Sigmoid colon (tissue), 7 donors: ENCODE results near the gene GPATCH1. TPM values are rescaled to one million over a fixed set of nuclear protein-coding genes. Genes with fewer than 3 reads are reported as not detected.

ENCODE experiments used
- DNase-seq: peaks from one replicate; pipeline ENCODE4 v3.0.0-alpha.2; 2019
- H3K27ac ChIP-seq, 4 donors: fragments of 200-600 bp; sonication (generic); one replicate each; pipeline ENCODE4 v1.5.1; 2016 to 2019; ENCODE audit warnings: mild to moderate bottlenecking in 1 of 4
- H3K27me3 ChIP-seq, 3 donors: fragments of 200-600 bp; sonication (generic); one replicate each; pipeline ENCODE4 v1.5.1; 2019; ENCODE audit warnings: mild to moderate bottlenecking in 1 of 3
- H3K36me3 ChIP-seq, 4 donors: fragments of 200-600 bp; sonication (generic); one replicate each; pipeline ENCODE4 v1.5.1; 2016 to 2019
- H3K4me1 ChIP-seq, 4 donors: fragments of 200-600 bp; sonication (generic); one replicate each; pipeline ENCODE4 v1.5.1; 2017 to 2019
- H3K4me3 ChIP-seq, 4 donors: fragments of 200-600 bp; sonication (generic); one replicate each; pipeline ENCODE4 v1.5.1; 2017 to 2019; ENCODE audit warnings: mild to moderate bottlenecking in 2 of 4, moderate library complexity in 1 of 4
- H3K9me3 ChIP-seq, 4 donors: fragments of 200-600 bp in 3 of 4; sonication (generic) in 3 of 4; one replicate each; pipeline versions ENCODE4 v1.5.1 to v1.6.1; 2013 to 2019
- CTCF ChIP-seq, 4 experiments: fragments of 450-650 bp in 3 of 4; fragments of 200-600 bp in 1 of 4; IDR thresholded peaks; one replicate each; pipeline ENCODE4 v1.5.1; 2016 to 2019; ENCODE audit warnings: antibody characterized with exemption in 4 of 4, mild to moderate bottlenecking in 3 of 4, moderate library complexity in 2 of 4
- EP300 ChIP-seq, 4 donors: sonication (generic); formaldehyde crosslinking; IDR thresholded peaks; one replicate each; pipeline ENCODE4 v1.6.1; 2017; ENCODE audit warnings: antibody characterized with exemption in 4 of 4
- POLR2A ChIP-seq, 2 donors: fragments of 450-650 bp; IDR thresholded peaks; one replicate each; pipeline ENCODE4 v1.6.1; 2016; ENCODE audit warnings: antibody characterized with exemption in 2 of 2, mild to moderate bottlenecking in 2 of 2, moderate library complexity in 2 of 2
- POLR2AphosphoS5 ChIP-seq, 4 donors: sonication (generic); formaldehyde crosslinking; IDR thresholded peaks; one replicate each; pipeline ENCODE4 v1.6.1; 2017; ENCODE audit warnings: antibody characterized with exemption in 4 of 4
- whole genome bisulfite sequencing, 2 donors: extraction: QIAGEN DNeasy Blood & Tissue Kit; methylation state at CpG; one replicate each; pipeline ENCODE4 v1.1.7; 2013; 5-methylcytosine and 5-hydroxymethylcytosine counted together
- intact Hi-C: fragments of 100-400 bp; cut with DNase I; formaldehyde crosslinking; loops from one replicate; pipeline ENCODE4 v1.15.1; 2023
- polyA plus RNA-seq, 3 donors: library from polyadenylated mRNA; stranded (reverse); fragments of 200-250 nt; gene quantifications; one replicate each; pipeline ENCODE4 v1.2.3, GENCODE V29; 2013
- total RNA-seq, 4 donors: library from RNA; depleted of rRNA; stranded (reverse); fragments of >200 nt; gene quantifications; one replicate each; pipeline ENCODE4 v1.1.0, GENCODE V29; 2016
- donor health status: healthy with polysubstance abuse.
- donor health status: Bipolar disorder and iron deficiency.
- donor health status: healthy.

GPATCH1 gene
- total and polyA plus RNA-seq, 7 donors, result 5.3 to 10.0 (median 6.9) TPM

DNA sequence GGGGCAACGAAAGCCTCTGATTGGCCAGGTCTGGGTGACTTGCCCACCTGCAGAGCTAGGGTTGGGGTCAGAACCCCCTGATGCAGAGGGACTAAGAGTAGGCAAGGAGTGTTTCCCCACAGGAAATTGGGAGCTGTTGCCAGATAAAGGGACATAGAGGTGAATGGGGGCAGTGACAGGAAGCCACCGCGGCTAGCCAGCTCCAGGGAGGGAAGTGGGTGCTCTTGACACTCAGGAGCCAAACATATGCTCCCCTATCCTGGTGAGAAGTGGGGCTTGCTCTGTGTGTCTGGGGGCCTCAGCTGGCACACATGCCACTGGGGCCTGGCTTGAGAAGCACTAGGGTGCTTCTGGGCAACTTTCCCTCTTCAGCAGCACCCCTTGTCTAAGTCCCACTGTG is 76.9 kb downstream of the GPATCH1 start:
- no peak overlapping the region for H3K27ac ChIP-seq
- no peaks in the 10 kb centered on the region for H3K36me3 ChIP-seq
- DNase-seq, result no peak
- intact Hi-C loops, result no loop called here
- H3K27me3 ChIP-seq, result no peaks in the 10 kb centered on the region
- H3K4me3 ChIP-seq, result no peak overlapping the region
- WGBS, 2 donors, result 68 to 86% methylated on average over 3 of the region's 3 CpGs
- H3K9me3 ChIP-seq, result no peaks in the 10 kb centered on the region
- TF ChIP-seq POLR2A (IDR thresholded peaks at IDR 0.05), result no peak
- no peak for TF ChIP-seq CTCF (IDR thresholded peaks at IDR 0.05)
- TF ChIP-seq POLR2AphosphoS5 (IDR thresholded peaks at IDR 0.05), result no peak
- no peak for TF ChIP-seq EP300 (IDR thresholded peaks at IDR 0.05)
- H3K4me1 ChIP-seq, result no peaks in the 10 kb centered on the region

GRCh38 chr19:33158365-33158764 is 77.4 kb downstream of the GPATCH1 start:
- TF ChIP-seq POLR2AphosphoS5 (IDR thresholded peaks at IDR 0.05), result no peak
- TF ChIP-seq POLR2A (IDR thresholded peaks at IDR 0.05), result no peak
- TF ChIP-seq CTCF (IDR thresholded peaks at IDR 0.05), result no peak
- TF ChIP-seq EP300 (IDR thresholded peaks at IDR 0.05), result no peak
- Histone ChIP-seq H3K27me3 (no peaks in the 10 kb centered on the region), H3K4me1 (no peaks in the 10 kb centered on the region), H3K36me3 (no peaks in the 10 kb centered on the region), H3K9me3 (no peaks in the 10 kb centered on the region), H3K4me3 (no peak overlapping the region), H3K27ac (no peak overlapping the region)
- intact Hi-C loops, result no loop called here
- WGBS, 2 donors, result 93 to 95% methylated on average over 6 of the region's 6 CpGs
- DNase-seq, result no peak

DNA sequence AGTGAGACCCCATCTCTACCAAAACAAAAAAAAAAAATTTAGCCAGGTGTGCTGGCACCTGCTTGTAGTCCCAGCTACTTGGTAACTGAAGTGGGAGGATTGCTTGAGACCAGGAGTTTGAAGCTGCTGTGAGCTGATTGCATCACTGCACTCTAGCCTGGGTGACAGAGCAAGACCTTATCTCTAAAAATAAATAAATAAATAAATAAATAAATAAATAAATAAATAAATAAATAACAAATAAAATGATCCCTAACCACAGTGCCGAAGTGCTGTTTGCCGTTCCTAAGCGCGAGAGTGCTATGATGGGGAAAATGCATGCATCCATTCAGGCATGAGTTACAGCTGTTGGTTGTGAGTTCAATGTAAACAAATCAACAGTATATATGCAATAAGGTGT is 78.2 kb downstream of the GPATCH1 start:
- no peak overlapping the region for H3K4me3 ChIP-seq
- no peaks in the 10 kb centered on the region for H3K4me1 ChIP-seq
- H3K27ac ChIP-seq, result no peak overlapping the region
- H3K36me3 ChIP-seq, result no peaks in the 10 kb centered on the region
- H3K9me3 ChIP-seq, result no peaks in the 10 kb centered on the region
- H3K27me3 ChIP-seq, result no peaks in the 10 kb centered on the region
- WGBS, 2 donors, result 96 to 98% methylated on average over 4 of the region's 4 CpGs
- no peak for TF ChIP-seq CTCF (IDR thresholded peaks at IDR 0.05)
- TF ChIP-seq POLR2AphosphoS5 (IDR thresholded peaks at IDR 0.05), result no peak
- no peak for TF ChIP-seq EP300 (IDR thresholded peaks at IDR 0.05)
- no peak for TF ChIP-seq POLR2A (IDR thresholded peaks at IDR 0.05)
- no peak for DNase-seq
- intact Hi-C loops, result no loop called here

- intact Hi-C loops, result no loop called here
- H3K36me3 ChIP-seq, result no peaks in the 10 kb centered on the region
- no peaks in the 10 kb centered on the region for H3K4me1 ChIP-seq
- no peaks in the 10 kb centered on the region for H3K9me3 ChIP-seq
- H3K27me3 ChIP-seq, result no peaks in the 10 kb centered on the region
- H3K4me3 ChIP-seq, result no peak overlapping the region
- TF ChIP-seq POLR2A (IDR thresholded peaks at IDR 0.05) (no peak), POLR2AphosphoS5 (IDR thresholded peaks at IDR 0.05) (no peak), EP300 (IDR thresholded peaks at IDR 0.05) (no peak), CTCF (IDR thresholded peaks at IDR 0.05) (no peak)
- DNase-seq, result no peak
- 91 to 95% methylated on average over 8 of the region's 8 CpGs for WGBS, 2 donors
- H3K27ac ChIP-seq, result no peak overlapping the region
Measured at GRCh38 chr19:33159893-33160292, 78.9 kb downstream of the GPATCH1 start.

DNA sequence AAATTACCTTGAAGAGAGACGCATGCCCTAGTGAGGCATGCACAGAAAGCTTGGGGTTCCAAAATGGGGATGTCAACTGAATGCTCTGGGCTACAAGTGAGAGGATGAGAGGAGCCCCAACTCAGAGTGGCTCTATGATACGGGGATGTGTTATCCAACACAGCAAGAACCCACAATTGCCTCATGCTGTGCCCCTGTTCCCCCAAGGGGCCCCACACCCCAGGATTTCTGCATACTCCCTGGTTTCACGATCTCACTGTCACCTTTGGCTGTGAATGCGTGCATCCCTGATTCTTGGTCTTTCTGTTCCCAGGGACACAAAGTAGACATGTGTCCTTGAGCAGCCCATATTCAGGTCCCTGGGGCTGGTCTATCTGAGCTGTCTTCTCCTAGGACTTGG is 80.2 kb downstream of the GPATCH1 start:
- no peaks in the 10 kb centered on the region for H3K27me3 ChIP-seq
- no peaks in the 10 kb centered on the region for H3K36me3 ChIP-seq
- H3K4me1 ChIP-seq, result no peaks in the 10 kb centered on the region
- H3K27ac ChIP-seq, result no peak overlapping the region
- no peak for DNase-seq
- TF ChIP-seq EP300 (IDR thresholded peaks at IDR 0.05) (no peak), POLR2A (IDR thresholded peaks at IDR 0.05) (no peak), POLR2AphosphoS5 (IDR thresholded peaks at IDR 0.05) (no peak), CTCF (IDR thresholded peaks at IDR 0.05) (no peak)
- H3K9me3 ChIP-seq, result no peaks in the 10 kb centered on the region
- intact Hi-C loops, result no loop called here
- WGBS, 2 donors, result 73 to 81% methylated on average over 4 of the region's 4 CpGs
- no peak overlapping the region for H3K4me3 ChIP-seq
